ENCODE data around the gene ATRX.

DNA sequence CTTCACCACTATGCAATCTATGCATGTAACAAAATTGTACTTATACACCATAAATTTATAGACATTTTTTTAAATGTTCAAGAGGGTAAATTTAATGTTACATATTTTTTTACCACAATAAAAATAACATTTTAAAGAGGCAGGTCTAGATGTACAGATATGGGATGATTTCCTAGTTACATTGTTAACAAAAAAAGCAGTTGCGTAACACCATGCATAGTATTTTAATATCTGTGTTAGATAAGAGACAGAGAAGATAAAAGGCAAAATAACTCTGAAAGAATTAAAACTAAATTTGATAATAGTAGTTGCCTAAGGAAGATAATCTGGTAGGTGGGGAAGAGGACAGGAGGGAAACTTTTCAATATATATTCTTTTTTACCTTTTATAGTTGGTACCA lies 9.1 kb upstream of the ATRX start:
- TF ChIP-seq, protein P1, sequence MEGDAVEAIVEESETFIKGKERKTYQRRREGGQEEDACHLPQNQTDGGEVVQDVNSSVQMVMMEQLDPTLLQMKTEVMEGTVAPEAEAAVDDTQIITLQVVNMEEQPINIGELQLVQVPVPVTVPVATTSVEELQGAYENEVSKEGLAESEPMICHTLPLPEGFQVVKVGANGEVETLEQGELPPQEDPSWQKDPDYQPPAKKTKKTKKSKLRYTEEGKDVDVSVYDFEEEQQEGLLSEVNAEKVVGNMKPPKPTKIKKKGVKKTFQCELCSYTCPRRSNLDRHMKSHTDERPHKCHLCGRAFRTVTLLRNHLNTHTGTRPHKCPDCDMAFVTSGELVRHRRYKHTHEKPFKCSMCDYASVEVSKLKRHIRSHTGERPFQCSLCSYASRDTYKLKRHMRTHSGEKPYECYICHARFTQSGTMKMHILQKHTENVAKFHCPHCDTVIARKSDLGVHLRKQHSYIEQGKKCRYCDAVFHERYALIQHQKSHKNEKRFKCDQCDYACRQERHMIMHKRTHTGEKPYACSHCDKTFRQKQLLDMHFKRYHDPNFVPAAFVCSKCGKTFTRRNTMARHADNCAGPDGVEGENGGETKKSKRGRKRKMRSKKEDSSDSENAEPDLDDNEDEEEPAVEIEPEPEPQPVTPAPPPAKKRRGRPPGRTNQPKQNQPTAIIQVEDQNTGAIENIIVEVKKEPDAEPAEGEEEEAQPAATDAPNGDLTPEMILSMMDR (IDR thresholded peaks at IDR 0.05): no peak
- no peak for TF ChIP-seq POLR2A (IDR thresholded peaks at IDR 0.05)

Data from testis (tissue), 2 donors.